ENCODE measurements around the gene CHID1. TPM values are rescaled to one million over a fixed set of nuclear protein-coding genes. Genes with fewer than 3 reads are reported as not detected.

CHID1 gene
- 100 to 1,000 TPM in 1 of 5 donors, 10 to 100 TPM in 4; 77.0 to 101 (median 86.2) TPM for polyA plus RNA-seq (ENCODE audit: insufficient read depth in 1 of 5, insufficient read length in 5 of 5, low replicate concordance in 1 of 5)
- long read RNA-seq, donor 1, transcript CHID1-201 (13 exons, 3,374 nt): major isoform, 29 of 58 reads
- long read RNA-seq, donor 1, transcript CHID1-206 (3 exons, 553 nt): minor isoform, 7 of 58 reads
- long read RNA-seq, donor 1, partial matches to known transcripts: 20 of 58 reads
- long read RNA-seq, donor 1, other reads (novel, unspliced or antisense): 0 of 58 reads
- long read RNA-seq, donor 2, transcript CHID1-201 (13 exons, 3,374 nt): major isoform, 12 of 23 reads
- long read RNA-seq, donor 2, transcript CHID1-203 (14 exons, 1,477 nt): minor isoform, 5 of 23 reads
- long read RNA-seq, donor 2, partial matches to known transcripts: 0 of 23 reads
- long read RNA-seq, donor 2, other reads (novel, unspliced or antisense): 0 of 23 reads
- long read RNA-seq, donor 3, transcript CHID1-206 (3 exons, 553 nt): minor isoform, 8 of 42 reads
- long read RNA-seq, donor 3, transcript CHID1-201 (13 exons, 3,374 nt): major isoform, 16 of 42 reads
- long read RNA-seq, donor 3, partial matches to known transcripts: 15 of 42 reads
- long read RNA-seq, donor 3, other reads (novel, unspliced or antisense): 0 of 42 reads
- long read RNA-seq, donor 4, transcript CHID1-203 (14 exons, 1,477 nt): minor isoform, 6 of 39 reads
- long read RNA-seq, donor 4, transcript CHID1-201 (13 exons, 3,374 nt): major isoform, 9 of 39 reads
- long read RNA-seq, donor 4, transcript CHID1-206 (3 exons, 553 nt): minor isoform, 8 of 39 reads
- long read RNA-seq, donor 4, partial matches to known transcripts: 16 of 39 reads
- long read RNA-seq, donor 4, other reads (novel, unspliced or antisense): 0 of 39 reads
- long read RNA-seq, donor 5, transcript CHID1-201 (13 exons, 3,374 nt): major isoform, 17 of 28 reads
- long read RNA-seq, donor 5, partial matches to known transcripts: 7 of 28 reads
- long read RNA-seq, donor 5, other reads (novel, unspliced or antisense): 0 of 28 reads
- long read RNA-seq, donor 6, transcript CHID1-201 (13 exons, 3,374 nt): major isoform, 23 of 44 reads
- long read RNA-seq, donor 6, partial matches to known transcripts: 14 of 44 reads
- long read RNA-seq, donor 6, other reads (novel, unspliced or antisense): 0 of 44 reads
- long read RNA-seq, donor 7, transcript CHID1-203 (14 exons, 1,477 nt): minor isoform, 5 of 93 reads
- long read RNA-seq, donor 7, transcript CHID1-201 (13 exons, 3,374 nt): major isoform, 17 of 93 reads
- long read RNA-seq, donor 7, partial matches to known transcripts: 65 of 93 reads
- long read RNA-seq, donor 7, other reads (novel, unspliced or antisense): 6 of 93 reads
- long read RNA-seq, donor 8, transcript CHID1-201 (13 exons, 3,374 nt): major isoform, 8 of 9 reads
- long read RNA-seq, donor 8, partial matches to known transcripts: 0 of 9 reads
- long read RNA-seq, donor 8, other reads (novel, unspliced or antisense): 0 of 9 reads

DNA sequence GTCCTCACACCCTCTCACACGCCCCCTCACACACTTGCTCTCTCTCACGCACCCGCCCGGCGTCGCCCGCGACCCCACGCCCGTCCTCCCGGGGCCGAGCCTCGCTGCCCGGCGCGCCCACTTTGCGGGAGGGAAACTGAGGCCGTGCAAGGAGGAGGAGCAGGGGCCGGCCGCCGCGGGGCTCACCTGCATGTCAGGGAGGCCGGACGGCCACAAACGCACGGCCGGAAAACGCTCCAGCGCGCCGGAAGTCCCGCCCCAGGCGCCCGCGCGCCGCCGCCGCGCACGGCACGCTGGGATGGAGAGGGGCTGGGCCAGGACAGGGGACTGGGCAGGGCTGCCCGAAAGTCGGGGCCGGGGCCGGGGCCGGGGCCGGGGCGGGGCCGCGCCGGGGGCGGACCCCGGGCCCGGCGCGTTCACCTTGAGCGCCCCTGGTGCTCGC lies at the start of gene CHID1:
CHID1 (minus strand) TSS at position 222 of the 442 bp plus-strand sequence. CDS start 5,994 bp downstream, outside the sequence.
- peak; percentile 78 to 83 for DNase-seq

DNA sequence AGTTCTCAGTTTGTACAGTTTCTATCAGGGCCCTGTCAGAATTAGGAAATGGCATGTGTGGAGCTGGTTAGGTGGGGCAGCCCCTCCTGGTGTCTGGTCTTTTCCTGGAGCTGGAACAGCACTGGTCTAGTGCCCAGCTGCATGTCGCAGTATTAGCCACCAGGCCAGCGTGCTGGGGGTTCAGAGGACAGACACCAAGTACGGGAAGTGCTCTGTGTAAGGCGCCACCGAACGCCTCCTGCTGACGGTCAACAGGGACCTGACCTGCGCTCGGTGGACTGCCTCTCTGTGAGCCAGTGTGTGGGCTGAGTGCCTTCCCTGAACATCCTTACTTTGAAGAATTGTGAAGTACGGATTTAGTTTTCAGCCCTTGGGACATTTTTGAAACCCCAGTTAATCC lies 49.0 kb upstream of the CHID1 start:
- DNase-seq: no peak

DNA sequence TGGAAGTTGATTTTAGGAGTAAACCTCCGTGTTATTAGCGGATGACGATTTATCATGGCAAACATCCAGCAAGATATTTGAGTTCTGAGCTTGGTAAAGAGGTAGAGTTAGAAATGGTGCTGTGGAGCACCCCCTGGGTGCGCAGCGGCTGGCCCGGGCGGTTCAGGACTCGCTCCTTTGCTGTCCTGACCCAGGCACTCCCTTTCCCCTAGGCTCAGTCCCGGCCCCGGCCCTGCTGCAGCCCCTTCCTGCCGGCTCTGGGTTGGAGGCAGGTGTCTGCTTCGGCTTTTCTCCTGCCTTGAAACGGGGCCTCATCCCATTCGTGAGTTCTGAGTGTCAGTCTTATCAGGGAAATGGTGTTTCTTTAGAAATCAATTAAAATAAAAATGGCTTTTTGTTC lies 48.4 kb upstream of the CHID1 start:
- no peak for DNase-seq

DNA sequence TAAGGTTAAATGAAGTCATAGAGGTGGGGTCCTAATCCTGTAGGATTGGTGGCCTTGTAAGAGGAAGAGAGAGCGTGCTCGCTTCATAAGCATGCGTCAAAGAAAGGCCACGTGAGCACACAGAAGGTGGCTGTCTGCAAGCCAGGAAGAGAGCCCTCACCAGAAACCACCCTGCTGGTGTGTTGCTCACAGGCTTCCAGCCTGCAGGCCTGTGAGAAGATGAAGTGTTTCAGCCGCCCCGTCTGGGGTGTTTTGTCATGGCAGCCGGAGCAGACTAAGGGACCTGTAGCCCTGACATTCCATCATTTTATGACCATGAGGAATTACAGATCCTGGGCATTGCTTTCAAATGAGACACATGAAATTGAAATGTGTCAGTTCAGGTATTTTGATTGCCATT lies 47.5 kb upstream of the CHID1 start:
- DNase-seq: no peak

DNA sequence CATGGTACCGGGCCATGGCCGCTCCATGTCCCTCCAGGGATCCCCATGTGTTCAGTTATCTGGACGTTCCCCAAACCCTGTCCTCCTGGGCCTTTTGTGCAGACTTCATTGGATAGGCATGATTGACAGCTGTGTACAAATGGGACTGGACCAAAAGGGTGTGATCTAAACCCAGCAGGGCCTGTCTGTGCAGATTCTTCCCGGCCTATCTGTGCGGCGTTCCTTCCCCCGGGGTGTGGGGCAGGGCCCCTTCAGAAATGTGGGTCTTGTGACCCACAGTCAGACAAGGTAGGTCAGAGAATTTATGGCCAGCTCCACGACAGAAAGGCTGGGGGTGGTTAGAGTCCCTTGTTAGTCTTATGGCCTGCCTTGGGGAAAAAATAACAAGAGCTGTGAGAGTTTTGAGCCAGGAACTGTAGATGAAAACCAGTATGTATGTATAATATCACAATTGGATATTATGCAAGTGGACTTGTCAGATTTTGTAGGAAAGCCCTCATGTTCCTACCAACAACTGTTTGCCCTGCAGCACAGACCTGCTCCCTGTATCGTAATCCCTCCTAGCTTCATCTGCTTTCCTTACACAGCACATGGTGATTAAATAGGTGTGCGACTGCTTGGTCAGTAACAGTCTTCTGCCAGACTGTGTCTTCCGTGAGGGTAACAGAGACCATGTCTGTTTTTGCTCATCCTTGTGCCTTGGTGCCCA lies 46.8 kb upstream of the CHID1 start:
- DNase-seq: no peak

DNA sequence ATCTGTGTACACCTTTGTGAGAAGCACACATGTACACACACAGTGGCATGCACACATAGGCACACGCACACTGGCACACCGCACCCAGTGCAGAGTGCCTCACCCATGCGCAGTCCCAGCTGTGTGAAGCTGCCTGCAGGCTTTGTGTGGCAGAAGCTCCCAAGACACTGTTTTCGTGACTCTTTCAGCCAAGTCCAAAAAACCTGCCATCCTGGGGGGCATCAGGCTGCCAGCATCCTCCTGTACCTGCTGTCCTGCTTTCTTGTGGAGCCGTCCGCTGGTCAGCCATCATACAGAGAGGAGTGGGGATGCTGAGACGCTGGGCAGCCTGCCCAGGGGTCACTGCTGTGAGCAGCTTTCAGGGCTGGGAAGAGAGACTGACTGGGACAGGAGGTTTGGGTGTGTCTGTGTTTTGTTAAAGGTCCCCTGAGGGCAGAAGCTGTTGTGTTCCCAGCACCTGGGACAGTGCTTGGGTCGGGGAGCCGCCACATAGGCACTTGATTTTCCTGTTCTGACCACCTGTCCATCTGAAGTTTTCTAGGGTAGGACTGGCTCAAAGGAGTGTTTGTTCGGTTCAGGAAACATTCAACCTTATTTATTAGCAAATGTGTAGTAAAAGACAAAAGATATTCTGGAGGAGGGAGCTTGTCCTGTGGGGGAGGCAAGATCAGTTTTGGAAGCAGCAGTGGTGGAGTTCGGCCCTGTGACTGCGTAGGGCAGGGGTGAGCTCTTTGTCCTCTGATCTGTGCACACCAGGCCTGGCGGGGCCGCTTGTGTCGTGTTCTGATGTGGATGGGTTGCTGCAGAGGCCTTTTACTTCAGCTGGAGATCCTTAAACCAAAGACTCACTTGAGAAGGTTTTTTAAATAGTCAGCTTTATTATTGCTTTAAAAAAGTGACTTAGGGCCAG lies 44.8 kb upstream of the CHID1 start:
- no peak for DNase-seq

DNA sequence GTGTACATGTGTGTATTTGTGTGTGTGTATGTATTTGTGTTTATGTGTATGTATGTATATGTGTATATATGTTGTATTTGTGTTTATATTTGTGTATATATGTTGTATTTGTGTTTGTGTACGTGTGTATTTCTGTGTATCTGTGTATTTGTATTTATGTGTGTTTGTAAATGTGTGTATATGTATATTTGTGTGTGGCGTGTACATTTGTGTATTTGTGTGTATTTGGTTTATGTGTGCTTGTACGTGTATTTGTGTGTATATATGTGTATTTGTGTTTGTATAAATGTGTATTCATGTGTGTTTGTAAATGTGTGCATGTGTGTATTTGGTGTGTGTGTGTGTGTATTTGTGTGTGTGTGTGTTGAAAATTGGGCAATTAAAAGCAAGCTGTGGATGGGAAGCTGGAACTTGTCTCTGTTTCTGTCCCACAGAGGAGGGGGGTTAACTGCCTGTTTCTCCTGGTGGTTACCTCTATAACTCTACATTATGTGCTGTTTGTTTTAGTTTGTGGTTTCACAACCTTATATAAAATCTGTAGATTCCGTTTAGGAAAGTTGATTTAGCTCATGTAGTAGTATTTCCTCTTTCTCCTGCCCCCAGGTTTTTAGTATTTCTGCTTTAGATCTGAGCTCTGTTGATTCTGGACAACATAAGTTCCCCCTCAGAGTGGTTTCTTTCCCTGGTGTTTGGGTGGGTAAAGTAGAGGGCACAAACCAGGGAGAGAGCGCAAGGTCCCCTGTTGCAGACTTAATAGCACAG lies 44.0 kb upstream of the CHID1 start:
- no peak for DNase-seq

DNA sequence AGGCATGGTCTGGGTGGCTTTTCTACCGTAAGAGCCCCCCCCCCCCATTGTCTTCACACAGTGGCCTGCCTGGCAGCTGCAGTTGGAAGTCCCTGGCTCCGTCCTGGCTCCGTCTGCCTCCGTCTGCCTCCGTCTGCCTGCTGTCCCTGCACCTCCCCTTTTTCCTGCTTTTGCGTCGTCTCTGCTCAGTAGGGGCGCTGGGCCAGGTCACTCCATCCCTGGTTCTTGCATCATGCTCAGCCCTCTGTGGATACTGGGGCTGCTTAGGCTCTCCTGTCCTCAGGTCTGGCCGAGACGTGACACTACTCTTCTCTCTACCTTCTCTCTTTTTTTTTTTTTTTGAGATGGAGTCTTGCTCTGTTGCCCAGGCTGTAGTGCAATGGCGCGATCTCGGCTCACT lies 42.9 kb upstream of the CHID1 start:
- no peak for DNase-seq

DNA sequence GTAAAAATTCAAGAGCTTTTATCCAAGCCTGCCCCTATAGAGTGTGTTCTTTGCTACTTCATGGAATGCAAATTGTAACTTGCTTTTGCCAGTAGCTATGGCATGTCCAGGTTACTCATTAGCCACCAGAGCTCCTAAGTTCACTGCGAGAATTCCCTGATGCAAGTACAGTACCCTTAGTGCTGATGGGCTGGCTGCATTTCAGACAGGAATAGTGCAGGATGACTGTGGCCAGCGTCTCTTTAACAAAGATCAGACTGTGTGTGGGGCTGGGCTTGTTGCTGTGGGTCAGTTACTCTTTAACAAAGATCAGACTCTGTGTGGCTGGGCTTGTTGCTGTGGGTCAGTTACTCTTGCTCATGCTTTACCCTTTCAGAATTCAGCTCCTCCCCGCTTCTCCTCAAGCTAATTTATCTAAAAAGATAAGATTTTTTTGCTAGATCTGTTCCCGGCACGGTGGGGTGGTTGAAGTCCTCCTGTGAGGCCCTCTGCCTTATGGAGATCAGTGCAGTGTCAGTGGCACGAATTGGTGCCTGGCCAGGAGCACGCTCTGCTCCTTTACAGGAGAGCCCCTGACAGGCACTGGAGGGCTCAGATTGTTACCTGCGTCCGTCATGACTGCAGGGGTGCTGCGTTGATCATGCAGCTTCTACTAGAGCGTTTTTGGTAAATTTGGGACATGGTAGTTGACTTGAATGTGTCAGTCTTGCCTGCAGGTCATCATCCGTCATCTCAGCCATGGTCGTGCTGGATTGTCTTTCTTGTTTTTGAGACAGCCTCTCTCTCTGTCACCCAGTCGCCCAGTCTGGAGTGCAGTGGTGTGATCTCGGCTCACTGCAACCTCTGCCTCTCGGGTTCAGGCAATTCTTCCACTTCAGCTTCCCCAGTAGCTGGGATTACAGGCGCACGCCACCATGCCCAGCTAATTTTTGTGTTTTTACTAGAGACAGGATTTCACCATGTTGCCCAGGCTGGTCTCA lies 42.1 kb upstream of the CHID1 start:
- peak; percentile 42 to 46 for DNase-seq

DNA sequence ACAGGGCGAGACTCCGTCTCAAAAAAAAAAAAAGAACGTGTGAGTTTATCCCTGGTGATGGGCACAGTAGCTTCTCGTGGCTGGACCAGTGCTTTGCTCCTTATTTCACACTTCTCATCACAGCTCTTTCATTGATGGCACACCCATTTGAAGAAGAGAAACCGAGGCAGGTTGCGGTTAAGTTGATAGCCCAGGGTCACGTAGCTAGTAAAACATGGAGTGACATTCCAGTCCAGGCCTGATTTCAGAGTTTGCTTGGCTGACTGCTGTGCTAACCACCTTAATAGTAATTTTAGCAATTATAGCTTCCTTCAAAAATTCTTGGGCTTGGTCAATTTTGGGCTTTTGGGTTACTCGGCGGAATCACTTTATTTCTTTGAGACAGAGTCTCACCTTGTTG lies 40.9 kb upstream of the CHID1 start:
- DNase-seq: no peak

DNA sequence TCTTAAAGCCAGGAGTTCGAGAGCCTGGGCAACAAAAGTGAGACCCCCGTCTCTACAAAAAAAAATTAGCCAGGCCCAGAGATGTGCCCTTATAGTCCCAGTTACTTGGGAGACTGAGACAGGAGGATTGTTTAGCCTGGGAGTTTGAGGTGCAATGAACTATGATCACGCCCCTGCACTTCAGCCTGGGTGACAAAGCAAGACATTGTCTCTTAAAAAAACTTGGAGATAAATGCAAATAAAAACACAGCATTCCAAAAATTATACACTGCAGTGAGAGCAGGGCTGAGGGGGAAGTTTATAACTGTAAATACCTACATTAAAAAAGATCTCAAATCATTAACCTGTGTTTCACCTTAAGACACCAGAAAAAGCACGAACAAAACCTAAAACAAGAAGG lies 37.1 kb upstream of the CHID1 start:
- DNase-seq: no peak

DNA sequence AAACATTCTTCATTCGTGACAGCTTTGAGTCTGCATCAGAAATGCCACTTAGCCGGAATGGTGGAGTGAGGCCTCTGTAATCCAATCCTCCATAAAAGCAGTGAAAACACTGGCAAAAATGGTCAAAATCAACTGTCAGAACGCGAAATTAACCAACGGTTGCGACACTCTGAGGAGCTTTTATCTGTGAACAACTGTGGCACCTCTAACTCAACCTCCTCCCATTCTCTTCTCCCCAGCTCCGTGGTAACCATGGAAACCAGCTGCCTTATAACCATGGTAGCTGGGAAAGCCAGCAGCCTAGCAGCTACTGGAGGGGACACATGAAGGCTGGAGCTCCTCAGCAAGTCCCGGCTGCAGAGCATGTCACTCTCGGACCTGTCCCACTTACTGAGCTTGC lies 35.4 kb upstream of the CHID1 start:
- no peak for DNase-seq

DNA sequence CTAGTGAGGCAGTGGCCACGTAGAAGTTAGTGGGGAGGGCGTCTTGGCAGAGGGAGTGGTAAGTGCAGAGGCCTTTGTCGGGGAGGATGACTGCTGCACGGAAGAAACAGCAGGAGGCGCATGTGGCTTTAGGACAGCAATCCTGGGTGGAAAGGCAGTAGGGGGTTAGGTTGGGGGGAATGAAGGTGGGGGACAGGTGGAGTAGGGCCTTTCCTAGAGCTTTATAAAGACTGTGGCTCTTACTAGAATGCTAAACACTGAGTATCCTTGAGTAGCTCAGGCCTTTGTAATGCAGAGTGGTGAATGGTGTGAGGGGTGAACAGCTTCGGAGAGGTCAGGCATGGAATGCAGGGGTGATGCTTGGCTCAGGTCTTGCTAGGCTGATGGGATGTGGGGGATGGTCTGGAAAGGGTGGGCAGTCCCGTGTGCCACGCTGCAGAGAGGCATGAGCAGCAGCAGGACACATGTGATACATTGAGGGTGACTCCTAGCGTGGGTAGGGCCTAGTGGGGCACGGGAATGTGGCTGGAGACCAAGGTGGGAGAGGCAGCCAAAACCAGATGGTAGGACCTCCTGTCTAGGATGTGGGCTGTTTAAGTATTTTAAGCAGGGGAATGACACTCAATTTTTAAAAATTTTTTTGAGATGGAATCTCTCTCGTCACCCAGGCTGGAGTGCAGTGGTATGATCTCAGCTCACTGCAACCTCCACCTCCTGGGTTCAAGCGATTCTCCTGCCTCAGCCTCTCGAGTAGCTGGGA lies 34.3 kb upstream of the CHID1 start:
- DNase-seq: no peak

DNA sequence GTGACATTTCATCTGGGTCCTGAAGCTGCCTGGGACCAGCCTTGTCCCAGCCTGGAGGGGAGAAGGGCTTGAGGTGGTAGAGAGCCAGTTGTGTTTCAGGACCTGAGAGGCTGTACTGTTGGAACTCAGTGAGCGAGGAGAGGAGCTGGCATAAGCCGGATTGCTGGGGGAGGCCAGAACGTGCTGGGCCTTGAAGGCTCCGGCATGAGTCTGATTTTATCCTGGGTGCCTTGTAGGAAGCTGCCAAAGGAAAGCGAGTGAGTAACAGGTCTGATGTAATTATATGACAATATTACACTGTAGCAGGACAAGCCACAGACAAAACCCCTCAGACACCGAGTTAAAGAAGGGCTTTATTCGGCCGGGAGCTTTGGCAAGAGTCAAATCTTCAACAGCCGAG lies 32.2 kb upstream of the CHID1 start:
- no peak for DNase-seq

DNA sequence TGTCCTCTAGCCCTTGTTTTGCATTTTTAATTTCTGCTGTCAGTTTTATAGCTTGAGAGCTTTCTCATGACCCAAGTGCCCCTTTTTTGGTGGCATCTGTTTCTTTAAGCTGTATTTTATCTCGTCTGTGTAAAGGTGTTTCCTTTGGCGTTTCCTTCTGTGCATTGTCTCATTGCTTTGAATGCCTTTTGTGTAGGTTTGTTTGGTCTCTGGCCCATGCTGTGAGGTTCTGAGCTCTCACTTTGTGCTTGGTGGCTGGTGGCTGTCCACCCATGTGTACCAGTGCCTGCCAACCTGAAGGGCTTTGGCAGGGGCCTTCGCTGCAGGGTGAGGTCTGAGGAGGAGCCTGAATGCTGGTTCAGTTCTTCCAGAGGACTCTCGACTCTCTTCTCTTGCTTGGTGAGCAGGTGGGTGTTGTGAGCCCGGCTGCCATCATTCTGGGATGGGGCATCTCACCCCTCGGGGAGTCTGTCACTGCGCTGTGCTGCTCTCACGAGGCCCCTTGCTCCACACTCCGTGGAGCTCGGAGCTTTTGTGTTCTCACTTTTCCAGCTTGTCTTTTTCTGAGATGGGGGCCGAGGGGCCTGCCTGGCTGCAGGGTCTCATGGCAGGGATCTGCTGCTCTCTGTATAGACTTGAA lies 30.0 kb upstream of the CHID1 start:
- no peak for DNase-seq

DNA sequence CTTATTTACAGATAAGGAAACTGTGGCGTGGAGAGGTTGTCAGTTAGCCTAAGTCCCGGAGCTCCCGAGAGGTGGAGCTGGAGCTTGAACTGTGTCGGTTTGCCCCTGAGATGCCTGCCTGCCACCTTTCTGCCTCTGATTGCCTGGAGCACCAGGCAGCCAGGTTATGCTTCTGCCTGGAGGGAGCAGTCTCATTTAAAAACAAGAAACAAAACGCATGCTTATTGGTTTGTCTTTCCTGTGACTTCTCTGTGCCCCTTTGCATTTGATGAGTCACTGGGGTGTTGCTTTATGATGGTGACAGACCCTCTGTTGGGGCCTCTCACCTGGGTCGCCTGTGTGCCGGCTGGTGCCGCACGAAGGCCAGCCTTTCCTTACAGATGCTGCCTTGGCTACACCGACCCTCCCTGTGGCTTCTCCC lies 27.2 kb upstream of the CHID1 start:
- no peak for DNase-seq

Measured in right lung (tissue), 10 donors.